Activated T-cell treated with anti-CD3 and anti-CD28 coated beads for 1 hour (primary cell): ENCODE data around the gene CDK2.

Experiments used
- DNase-seq: peaks from one replicate; pipeline ENCODE4 v3.0.0-alpha.2; 2020; ENCODE audit warnings: low read depth

Gene CDK2

DNA sequence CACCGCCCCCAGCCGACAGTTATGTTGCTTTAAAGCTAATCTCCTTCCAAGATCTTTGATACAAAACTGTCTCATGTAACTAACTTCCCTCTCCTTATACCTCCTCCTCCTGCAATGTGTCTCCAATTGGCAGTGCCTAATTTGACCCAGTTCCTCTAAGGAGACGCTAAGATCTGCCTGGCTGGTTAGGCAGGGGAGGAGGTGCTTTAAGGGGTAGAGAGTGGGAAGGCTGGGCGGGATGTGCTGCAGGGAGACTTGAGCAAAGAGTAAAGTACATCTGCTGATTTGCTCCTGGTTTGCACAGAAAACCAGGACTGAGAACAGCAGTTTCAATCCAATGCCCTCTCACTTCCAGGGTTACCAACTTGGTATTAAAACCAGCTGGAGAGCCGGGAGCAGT is 46.9 kb downstream of the CDK2 start:
- DNase-seq: no peak

DNA sequence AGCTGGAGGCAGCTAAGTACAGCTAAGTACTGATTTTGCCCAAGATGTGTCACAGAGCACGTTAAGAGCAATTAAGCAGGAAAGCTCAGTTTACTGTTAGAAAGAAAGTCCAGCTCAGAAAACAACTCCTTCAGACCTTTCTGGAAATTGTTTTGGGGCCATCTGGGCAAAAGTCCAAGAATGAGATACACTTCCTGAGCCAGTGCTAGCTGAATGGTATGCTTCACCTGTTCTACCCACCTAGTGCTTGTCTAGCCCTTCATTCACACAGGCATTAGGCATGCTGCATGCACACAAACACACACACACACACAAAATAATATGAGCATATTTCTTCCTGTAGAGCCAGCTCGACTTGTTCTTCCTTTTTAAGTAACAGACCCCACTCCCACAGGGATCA is 47.6 kb downstream of the CDK2 start:
- DNase-seq: no peak

DNA sequence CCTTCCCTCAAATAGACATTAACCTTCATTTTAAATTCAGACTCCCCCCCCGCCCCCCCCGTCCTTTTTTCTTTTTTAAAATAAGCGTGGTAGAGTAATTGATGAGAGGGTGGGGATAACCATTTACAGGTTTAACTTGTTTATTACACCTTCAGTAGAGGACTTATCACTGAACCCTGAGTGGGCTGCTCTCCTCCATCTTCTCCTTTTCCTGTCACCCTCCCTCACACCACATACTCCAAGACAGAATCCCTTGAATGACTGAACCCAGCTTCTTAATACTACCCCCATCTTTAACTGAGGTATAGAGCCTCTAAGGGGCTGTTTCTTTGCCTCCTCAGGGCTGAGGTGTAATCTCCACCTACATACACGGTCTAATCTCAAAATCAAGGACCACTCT is 50.6 kb downstream of the CDK2 start:
- no peak for DNase-seq

DNA sequence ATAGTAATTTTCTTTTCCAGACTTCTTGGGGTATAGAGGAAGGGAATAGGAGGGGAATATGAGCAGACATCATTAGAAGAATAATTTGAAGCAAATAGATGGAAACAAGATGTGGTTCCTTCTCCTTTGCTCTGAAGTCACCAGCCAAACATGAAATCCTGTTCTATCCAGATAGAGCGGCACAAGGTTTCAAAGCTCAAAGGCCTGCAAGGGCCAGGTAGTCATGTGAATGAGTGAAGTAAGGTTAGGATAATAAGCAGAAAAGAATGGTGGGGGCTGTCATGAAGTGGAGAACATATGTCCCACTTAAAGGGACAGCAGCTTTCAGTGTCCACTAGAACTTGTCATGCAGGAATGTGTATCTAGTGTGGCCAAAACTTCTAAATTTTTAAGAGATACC is 51.7 kb downstream of the CDK2 start:
- no peak for DNase-seq

DNA sequence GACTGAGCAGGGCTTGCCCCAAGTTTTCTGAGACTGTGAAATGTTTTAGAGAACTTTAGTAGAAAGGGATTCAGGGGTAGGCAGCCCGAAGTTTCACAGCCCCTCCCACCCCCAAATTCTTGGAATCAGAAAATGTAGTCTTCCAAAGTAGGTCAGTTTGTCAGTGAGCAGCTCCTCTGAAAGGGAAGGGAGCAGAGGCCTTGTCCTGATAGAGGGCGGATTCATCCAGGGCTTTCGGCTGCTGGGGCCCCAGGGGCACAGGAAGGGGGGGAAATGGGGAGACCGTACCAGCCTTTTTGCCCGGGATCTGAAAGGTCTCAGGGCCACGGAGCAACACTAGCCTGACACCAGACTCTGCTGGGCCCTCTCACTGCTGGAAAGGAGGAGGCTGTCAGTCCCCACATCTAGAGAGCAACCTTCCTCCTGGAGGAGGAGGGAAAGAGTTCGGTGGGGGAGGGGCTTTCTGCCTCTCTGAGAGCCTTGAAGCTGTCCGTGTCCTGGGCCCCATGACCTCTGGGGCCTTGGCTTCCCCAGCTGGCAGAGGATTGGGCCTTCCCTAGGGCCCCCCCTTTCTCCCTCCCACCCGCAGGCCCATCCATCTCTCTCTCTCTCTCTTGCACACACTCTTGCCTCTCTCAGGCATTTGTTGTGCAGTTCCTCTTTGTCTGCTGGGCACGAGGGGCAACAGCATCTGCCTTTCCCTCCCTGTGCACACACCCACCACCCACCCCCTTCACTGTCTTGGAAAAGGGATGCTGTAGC is 54.0 kb downstream of the CDK2 start, which contains the start of gene IKZF4:
Gene IKZF4 (plus strand): TSS at position 621 of the 762 bp plus-strand sequence. CDS start 451 bp downstream, outside the sequence.
- DNase-seq: no peak

DNA sequence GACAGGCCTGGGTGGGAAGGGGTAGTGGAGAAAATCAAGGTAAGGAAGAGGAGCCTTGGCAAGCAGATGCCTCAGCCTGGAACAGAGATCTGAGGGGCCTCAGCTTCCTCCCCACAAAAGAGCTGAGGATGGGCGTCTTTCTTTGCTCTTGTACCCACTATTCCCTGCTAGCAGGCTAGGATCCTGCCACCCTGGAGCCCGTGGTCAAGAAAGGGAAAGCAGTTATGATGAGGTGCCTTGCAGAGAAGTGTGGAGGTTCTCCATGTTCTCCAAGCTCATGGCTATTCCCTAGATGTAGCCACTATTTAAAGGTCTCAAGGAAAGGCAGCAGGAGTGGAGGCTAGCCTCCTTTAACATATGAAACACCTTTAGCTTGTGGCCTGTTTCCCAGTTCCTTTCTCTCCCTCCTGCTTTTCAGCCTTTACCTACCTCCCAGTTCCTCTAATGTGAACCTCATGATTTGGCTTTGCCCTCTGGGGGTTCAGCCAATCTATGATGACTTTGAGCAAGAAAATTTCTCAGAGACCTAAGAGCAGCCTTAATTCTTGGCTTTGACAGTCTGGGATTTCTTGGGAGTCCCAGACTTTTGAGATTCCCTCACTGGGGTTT is 55.4 kb downstream of the CDK2 start:
- DNase-seq: no peak
